Subcutaneous preadipocyte (primary cell): ENCODE data around the gene ELP4. TPM values are rescaled to one million over a fixed set of nuclear protein-coding genes. Genes with fewer than 3 reads are reported as not detected.

Source experiments
- total RNA-seq: library from RNA; depleted of rRNA; stranded (reverse); fragments of >200 nt; gene quantifications from 2 replicates; pipeline ENCODE4 v1.2.3, GENCODE V29; 2012

The ELP4 gene
- 17.3 and 21.1 TPM in 2 replicates for total RNA-seq

GRCh38 chr11:31509429-31510345, at the start of gene ELP4, which contains the start of gene IMMP1L:
ELP4 (plus strand) TSS chr11:31509767; CDS start chr11:31509785, 18 bp downstream.
IMMP1L (minus strand) TSS chr11:31509622; CDS start chr11:31463276, 46,346 bp downstream.

GRCh38 chr11:31810779-31811647, 301.4 kb downstream of the ELP4 start, which contains the start of gene PAX6:
PAX6 (minus strand) TSS chr11:31811322; CDS start chr11:31806411, 4,911 bp downstream.

Other genes with a start within 250 kb of the ELP4 start
- gene DCDC1, start 140.0 kb upstream of the ELP4 start, total RNA-seq, result under 0.01 and 0.20 TPM in 2 replicates
- gene DNAJC24, start 139.9 kb upstream of the ELP4 start, total RNA-seq, result 14.0 and 18.2 TPM in 2 replicates
- 4.4 and 8.8 TPM in 2 replicates for gene IMMP1L, start 145 bp upstream of the ELP4 start, total RNA-seq